MCF 10A (cell line): ENCODE results near the gene ANGEL1. TPM values are rescaled to one million over a fixed set of nuclear protein-coding genes. Genes with fewer than 3 reads are reported as not detected.

ENCODE experiments used
- BruUV-seq: library from RNA; stranded (reverse); fragments of 400-500 nt; replicated peaks from 2 replicates; lab custom pipeline; 2021; lab: Mats Ljungman, UMichigan
- CTCF ChIA-PET: fragments of 300-600 bp; sonication (Branson Sonifier 250); formaldehyde crosslinking; extraction: SDS; loops from one replicate; lab custom pipeline; 2021; ENCODE audit warnings: antibody characterized with exemption, inconsistent platforms; lab: Yijun Ruan, JAX
- POLR2A ChIA-PET: fragments of 300-600, 350-650 bp; sonication (Branson Sonifier 250); formaldehyde crosslinking; extraction: SDS; loops from one replicate; lab custom pipeline; 2020; ENCODE audit warnings: antibody characterized with exemption, inconsistent platforms; lab: Yijun Ruan, JAX
- DNase-seq: peaks from one replicate; pipeline ENCODE4 v3.0.0-alpha.2; 2018; ENCODE audit not compliant: unreplicated experiment
- H3K27ac Mint-ChIP-seq: one replicate; pipeline ENCODE4 v1.8.0; 2022; ENCODE audit warnings: mild to moderate bottlenecking, low read depth, mixed read lengths; ENCODE audit not compliant: unreplicated experiment
- H3K27me3 Mint-ChIP-seq: one replicate; pipeline ENCODE4 v1.8.0; 2022; ENCODE audit warnings: mixed read lengths; ENCODE audit not compliant: insufficient read depth, unreplicated experiment
- H3K36me3 Mint-ChIP-seq: one replicate; pipeline ENCODE4 v1.8.0; 2022; ENCODE audit warnings: mild to moderate bottlenecking, moderate library complexity, mixed read lengths; ENCODE audit not compliant: insufficient read depth, unreplicated experiment
- H3K4me1 Mint-ChIP-seq: one replicate; pipeline ENCODE4 v1.8.0; 2022; ENCODE audit warnings: mixed read lengths; ENCODE audit not compliant: insufficient read depth, unreplicated experiment
- H3K4me3 Mint-ChIP-seq: one replicate; pipeline ENCODE4 v1.8.0; 2022; ENCODE audit warnings: mild to moderate bottlenecking, moderate library complexity, mixed read lengths; ENCODE audit not compliant: unreplicated experiment
- H3K9me3 Mint-ChIP-seq: one replicate; pipeline ENCODE4 v1.8.0; 2022; ENCODE audit warnings: mixed read lengths; ENCODE audit not compliant: unreplicated experiment
- CTCF ChIP-seq: fragments of 200-600 bp; IDR thresholded peaks from one replicate; pipeline ENCODE4 v1.8.0; 2022; ENCODE audit warnings: antibody characterized with exemption, mild to moderate bottlenecking; ENCODE audit not compliant: unreplicated experiment
- intact Hi-C: fragments of 100-400 bp; cut with micrococcal nuclease; formaldehyde crosslinking; loops from 2 replicates; pipeline ENCODE4 v1.14.1; 2022
- total RNA-seq: library from RNA; stranded (reverse); gene quantifications from 2 replicates; pipeline ENCODE4 v1.2.3, GENCODE V29; 2022

The ANGEL1 gene
- total RNA-seq, 1 experiment from 2014 or later: 21.3 TPM

GRCh38 chr14:76780058-76780345 lies 32.7 kb downstream of the ANGEL1 start:
- Mint-ChIP-seq H3K27me3 (no peaks in the 10 kb centered on the region), H3K9me3 (no peaks in the 10 kb centered on the region), H3K27ac (no peak overlapping the region), H3K4me1 (no peaks in the 10 kb centered on the region), H3K4me3 (no peak overlapping the region), H3K36me3 (peaks cover 17% of the 10 kb centered on the region)
- ChIA-PET CTCF (interaction anchor here (0.7 to 1.5 kb wide), 3 partner anchors 26 to 71 kb away, joined by 3 to 5 read pairs (median 4); no protein-coding TSS in a partner anchor), POLR2A (no interaction called here)
- TF ChIP-seq CTCF: no peak
- DNase-seq: no peak
- BruUV-seq: no TSS peak
- intact Hi-C loops: no loop called here

- no peak for DNase-seq
- Mint-ChIP-seq H3K9me3 (no peaks in the 10 kb centered on the region), H3K36me3 (peaks cover 17% of the 10 kb centered on the region), H3K27ac (no peak overlapping the region), H3K27me3 (no peaks in the 10 kb centered on the region), H3K4me3 (no peak overlapping the region), H3K4me1 (no peaks in the 10 kb centered on the region)
- no peak for TF ChIP-seq CTCF
- BruUV-seq: no TSS peak
- ChIA-PET POLR2A (no interaction called here), CTCF (interaction anchor here (0.8 to 1.5 kb wide), 2 partner anchors 27 to 69 kb away, joined by 3 to 5 read pairs; no protein-coding TSS in a partner anchor)
- intact Hi-C loops: no loop called here
Observed at GRCh38 chr14:76779221-76780057, 33.2 kb downstream of the ANGEL1 start.

GRCh38 chr14:76778546-76779215 lies 34.0 kb downstream of the ANGEL1 start:
- no peaks in the 10 kb centered on the region for H3K9me3 Mint-ChIP-seq
- no peak overlapping the region for H3K4me3 Mint-ChIP-seq
- no peaks in the 10 kb centered on the region for H3K27me3 Mint-ChIP-seq
- H3K36me3 Mint-ChIP-seq: peaks cover 22% of the 10 kb centered on the region
- DNase-seq: no peak
- POLR2A ChIA-PET: no interaction called here
- TF ChIP-seq CTCF: no peak
- no peaks in the 10 kb centered on the region for H3K4me1 Mint-ChIP-seq
- CTCF ChIA-PET: interaction anchor here (0.5 kb wide), 1 partner anchor 420 kb away, joined by 4 read pairs; no protein-coding TSS in a partner anchor
- no peak overlapping the region for H3K27ac Mint-ChIP-seq
- intact Hi-C loops: no loop called here
- no TSS peak for BruUV-seq

GRCh38 chr14:76777721-76778120 lies 35.0 kb downstream of the ANGEL1 start:
- TF ChIP-seq CTCF: no peak
- peaks cover 18% of the 10 kb centered on the region for H3K36me3 Mint-ChIP-seq
- CTCF ChIA-PET: no interaction called here
- H3K4me3 Mint-ChIP-seq: no peak overlapping the region
- intact Hi-C loops: no loop called here
- BruUV-seq: no TSS peak
- H3K9me3 Mint-ChIP-seq: no peaks in the 10 kb centered on the region
- POLR2A ChIA-PET: interaction anchor here (0.9 kb wide), 1 partner anchor 20 kb away, joined by 3 read pairs; no protein-coding TSS in a partner anchor
- H3K27me3 Mint-ChIP-seq: no peaks in the 10 kb centered on the region
- H3K27ac Mint-ChIP-seq: no peak overlapping the region
- no peaks in the 10 kb centered on the region for H3K4me1 Mint-ChIP-seq
- no peak for DNase-seq
